IMR-90 (cell line): Measurements from ENCODE around the gene CES4A. TPM values are rescaled to one million over a fixed set of nuclear protein-coding genes. Genes with fewer than 3 reads are reported as not detected.

Experiments used
- ATAC-seq: fragments of 200-7000 bp; cut with Tn5 transposase; 2 replicates; pipeline ENCODE4 v1.9.1; 2020; ENCODE audit warnings: low read depth, mild to moderate bottlenecking, moderate library complexity
- BruUV-seq: library from RNA; stranded (reverse); fragments of 400-500 nt; replicated peaks from 2 replicates; lab custom pipeline; 2021; lab: Mats Ljungman, UMichigan
- CTCF ChIA-PET: fragments of 300-600 bp; formaldehyde crosslinking; extraction: SDS; loops from one replicate; lab custom pipeline; 2021; ENCODE audit warnings: antibody characterized with exemption; lab: Yijun Ruan, JAX
- POLR2A ChIA-PET: fragments of 300-600 bp; sonication (Branson Sonifier 250); formaldehyde crosslinking; loops from one replicate; lab custom pipeline; 2022; ENCODE audit warnings: antibody characterized with exemption; ENCODE audit not compliant: unreplicated experiment; lab: Charles Lee
- DNase-seq: peaks from one replicate; pipeline ENCODE4 v3.0.0; 2013
- H2AFZ ChIP-seq: replicated peaks from 2 replicates; pipeline ENCODE3; 2013; ENCODE audit warnings: low read length, mild to moderate bottlenecking; ENCODE audit not compliant: poor library complexity
- H2AK5ac ChIP-seq: 2 replicates; pipeline ENCODE4 v1.6.1; 2013; ENCODE audit warnings: low read depth, low read length, inconsistent platforms
- H2AK9ac ChIP-seq: replicated peaks from 2 replicates; pipeline ENCODE3; 2013; ENCODE audit warnings: mild to moderate bottlenecking, low read depth, low read length, moderate library complexity; ENCODE audit not compliant: poor library complexity
- H2BK120ac ChIP-seq: 2 replicates; pipeline ENCODE4 v1.6.1; 2013; ENCODE audit warnings: low read depth, low read length, inconsistent platforms
- H2BK15ac ChIP-seq: 3 replicates; pipeline ENCODE4 v1.6.1; 2013; ENCODE audit warnings: low read depth, low read length, inconsistent platforms
- H2BK20ac ChIP-seq: 2 replicates; pipeline ENCODE4 v1.6.1; 2013; ENCODE audit warnings: low read depth, mild to moderate bottlenecking, inconsistent platforms, low read length, moderate library complexity
- H2BK5ac ChIP-seq: 2 replicates; pipeline ENCODE4 v1.6.1; 2013; ENCODE audit warnings: mild to moderate bottlenecking, low read depth, low read length, inconsistent platforms; ENCODE audit not compliant: poor library complexity, severe bottlenecking
- H3K14ac ChIP-seq: replicated peaks from 2 replicates; pipeline ENCODE4 v1.6.1; 2013; ENCODE audit warnings: low read depth, low read length, inconsistent platforms
- H3K18ac ChIP-seq: 2 replicates; pipeline ENCODE4 v1.6.1; 2013; ENCODE audit warnings: low read depth, low read length, control low read depth
- H3K23ac ChIP-seq: 2 replicates; pipeline ENCODE4 v1.6.1; 2013; ENCODE audit warnings: low read depth, low read length, inconsistent platforms
- H3K27ac ChIP-seq: 2 replicates; pipeline ENCODE4 v1.5.1; 2013; ENCODE audit warnings: mild to moderate bottlenecking, control low read depth, low read length; ENCODE audit not compliant: insufficient read depth
- H3K27me3 ChIP-seq: 2 replicates; pipeline ENCODE4 v1.6.1; 2013; ENCODE audit warnings: low read length; ENCODE audit not compliant: control insufficient read depth, insufficient read depth
- H3K36me3 ChIP-seq: 2 replicates; pipeline ENCODE4 v1.6.1; 2013; ENCODE audit warnings: low read length, mixed read lengths; ENCODE audit not compliant: control insufficient read depth, insufficient read depth
- H3K4ac ChIP-seq: 2 replicates; pipeline ENCODE4 v1.6.1; 2013; ENCODE audit warnings: low read depth, low read length, inconsistent platforms
- H3K4me1 ChIP-seq: 2 replicates; pipeline ENCODE4 v1.6.1; 2013; ENCODE audit warnings: low read length, mixed read lengths; ENCODE audit not compliant: control insufficient read depth, insufficient read depth
- H3K4me2 ChIP-seq: 2 replicates; pipeline ENCODE4 v1.6.1; 2013; ENCODE audit warnings: low read depth, mild to moderate bottlenecking, control low read depth, low read length, moderate library complexity
- H3K4me3 ChIP-seq: 2 replicates; pipeline ENCODE4 v1.5.1; 2013; ENCODE audit warnings: low read depth, mild to moderate bottlenecking, control low read depth, low read length, moderate library complexity; ENCODE audit not compliant: insufficient read depth
- H3K56ac ChIP-seq: 2 replicates; pipeline ENCODE4 v1.6.1; 2013; ENCODE audit warnings: low read length, inconsistent platforms; ENCODE audit not compliant: insufficient read depth; ENCODE audit errors: extremely low read depth
- H3K79me1 ChIP-seq, 2 experiments: 2 replicates each; pipeline ENCODE4 v1.6.1; 2013; ENCODE audit warnings: low read length in 2 of 2, inconsistent platforms in 1 of 2, low read depth in 1 of 2
- H3K9ac ChIP-seq: 2 replicates; pipeline ENCODE4 v1.6.1; 2013; ENCODE audit warnings: low read depth, low read length, control low read depth
- H3K9me1 ChIP-seq: 2 replicates; pipeline ENCODE4 v1.6.1; 2013; ENCODE audit warnings: low read length, inconsistent platforms; ENCODE audit not compliant: insufficient read depth
- H3K9me3 ChIP-seq: 2 replicates; pipeline ENCODE4 v1.6.1; 2013; ENCODE audit warnings: low read length; ENCODE audit not compliant: control insufficient read depth, insufficient read depth
- H4K20me1 ChIP-seq: 2 replicates; pipeline ENCODE4 v1.6.1; 2013; ENCODE audit warnings: low read length, inconsistent platforms; ENCODE audit not compliant: insufficient read depth
- H4K5ac ChIP-seq: 2 replicates; pipeline ENCODE4 v1.6.1; 2013; ENCODE audit warnings: mild to moderate bottlenecking, low read depth, low read length, control low read depth
- H4K8ac ChIP-seq, 2 experiments: 2 replicates each; pipeline ENCODE4 v1.6.1; 2013; ENCODE audit warnings: low read depth in 2 of 2, low read length in 2 of 2, control low read depth in 1 of 2, inconsistent platforms in 1 of 2
- H4K91ac ChIP-seq: 2 replicates; pipeline ENCODE4 v1.6.1; 2013; ENCODE audit warnings: low read depth, low read length, inconsistent platforms; ENCODE audit not compliant: insufficient read depth
- BHLHE40 ChIP-seq: fragments of 150-350 bp; IDR thresholded peaks from 2 replicates; pipeline ENCODE4 v1.6.1; 2016; ENCODE audit warnings: mild to moderate bottlenecking, low read depth, low read length
- CEBPB ChIP-seq: IDR thresholded peaks from 2 replicates; pipeline ENCODE4 v1.6.1; 2012; ENCODE audit warnings: low read depth, low read length, improper control_type of control experiment
- CHD1 ChIP-seq: IDR thresholded peaks from 2 replicates; pipeline ENCODE4 v1.6.1; 2012; ENCODE audit warnings: low read depth, low read length, improper control_type of control experiment
- MAFK ChIP-seq: IDR thresholded peaks from 2 replicates; pipeline ENCODE4 v1.6.1; 2012; ENCODE audit warnings: low read depth, low read length, improper control_type of control experiment
- MAZ ChIP-seq: IDR thresholded peaks from 2 replicates; pipeline ENCODE4 v1.6.1; 2012; ENCODE audit warnings: low read depth, mild to moderate bottlenecking, low read length, improper control_type of control experiment, moderate library complexity, borderline replicate concordance
- MXI1 ChIP-seq: IDR thresholded peaks from 2 replicates; pipeline ENCODE4 v1.6.1; 2012; ENCODE audit warnings: low read depth, mild to moderate bottlenecking, low read length, moderate library complexity, borderline replicate concordance
- NFE2L2 ChIP-seq: fragments of 150-350 bp; IDR thresholded peaks from 2 replicates; pipeline ENCODE4 v1.6.1; 2016; ENCODE audit warnings: low read depth, mild to moderate bottlenecking, low read length
- POLR2A ChIP-seq: IDR thresholded peaks from 2 replicates; pipeline ENCODE4 v1.6.1; 2012; ENCODE audit warnings: mild to moderate bottlenecking, low read depth, low read length
- RAD21 ChIP-seq: IDR thresholded peaks from 2 replicates; pipeline ENCODE4 v1.6.1; 2012; ENCODE audit warnings: low read length, improper control_type of control experiment
- RCOR1 ChIP-seq: IDR thresholded peaks from 2 replicates; pipeline ENCODE4 v1.6.1; 2012; ENCODE audit warnings: mild to moderate bottlenecking, low read length, improper control_type of control experiment; ENCODE audit not compliant: insufficient replicate concordance
- RFX5 ChIP-seq: IDR thresholded peaks from 2 replicates; pipeline ENCODE4 v1.8.0; 2012; ENCODE audit warnings: low read depth, mild to moderate bottlenecking, low read length, moderate library complexity
- SMC3 ChIP-seq: fragments of 150-350 bp; IDR thresholded peaks from 2 replicates; pipeline ENCODE4 v1.6.1; 2016; ENCODE audit warnings: low read depth, mild to moderate bottlenecking, antibody characterized with exemption, low read length, moderate library complexity
- whole genome bisulfite sequencing, 2 experiments: methylation state at CpG; one replicate each; pipeline versions ENCODE4 v1.1.5 to v1.1.7; 2013; ENCODE audit warnings: missing lambda C conversion rate in 2 of 2; ENCODE audit not compliant: insufficient read length in 1 of 2; ENCODE audit errors: extremely low coverage in 2 of 2; 5-methylcytosine and 5-hydroxymethylcytosine counted together
- dilution Hi-C: fragments of 300-500 bp; cut with HindIII; formaldehyde crosslinking; loops from one replicate; pipeline ENCODE4 v1.14.3; 2018; ENCODE audit warnings: low sequenced_read_pairs; ENCODE audit not compliant: unreplicated experiment
- in situ Hi-C: fragments of 300-500 bp; cut with MboI; formaldehyde crosslinking; loops from 3 replicates; pipeline ENCODE4 v1.14.3; 2019; ENCODE audit warnings: low sequenced_read_pairs, inconsistent platforms, mixed read lengths
- intact Hi-C: fragments of 100-400 bp; cut with micrococcal nuclease; formaldehyde crosslinking; loops from 2 replicates; pipeline ENCODE4 v1.10.0; 2022
- polyA plus RNA-seq, 3 experiments: library from polyadenylated mRNA; depleted of rRNA; stranded (reverse); fragments of >200 nt; gene quantifications; 2 replicates each; pipeline ENCODE4 v1.2.3, GENCODE V29; 2012; ENCODE audit warnings: low replicate concordance in 1 of 3
- total RNA-seq: library from RNA; depleted of rRNA; stranded (reverse); fragments of >200 nt; gene quantifications from 2 replicates; pipeline ENCODE4 v1.2.3, GENCODE V29; 2012
- TF ChIP-seq, protein P1 (sequence below): fragments of 150-350 bp; IDR thresholded peaks from 2 replicates; pipeline ENCODE4 v1.6.1; 2017; ENCODE audit warnings: mild to moderate bottlenecking, antibody characterized with exemption, low read length, low read depth
- TF ChIP-seq, protein P2 (sequence below): conservative IDR thresholded peaks from 2 replicates; pipeline ENCODE4 v1.5.1; 2012; ENCODE audit warnings: mild to moderate bottlenecking, low read depth, low read length, improper control_type of control experiment
- TF ChIP-seq, protein P3 (sequence below): fragments of 150-350 bp; IDR thresholded peaks from 2 replicates; pipeline ENCODE4 v1.6.1; 2016; ENCODE audit warnings: low read depth, mild to moderate bottlenecking, low read length, moderate library complexity, borderline replicate concordance

The CES4A gene
- total and polyA plus RNA-seq, 2 of the 4 experiments (the other 2 are of a cell fraction), result 0.72 to 4.7 TPM

DNA sequence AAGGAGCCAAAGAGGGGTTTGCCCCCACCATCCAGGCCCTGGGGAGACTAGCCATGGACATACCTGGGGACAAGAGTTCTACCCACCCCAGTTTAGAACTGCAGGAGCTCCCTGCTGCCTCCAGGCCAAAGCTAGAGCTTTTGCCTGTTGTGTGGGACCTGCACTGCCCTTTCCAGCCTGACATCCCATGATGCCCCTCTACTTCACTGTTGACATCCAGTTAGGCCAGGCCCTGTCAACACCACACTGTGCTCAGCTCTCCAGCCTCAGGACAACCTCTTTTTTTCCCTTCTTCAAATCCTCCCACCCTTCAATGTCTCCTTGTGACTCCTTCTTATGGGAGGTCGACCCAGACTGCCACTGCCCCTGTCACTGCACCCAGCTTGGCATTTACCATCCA lies 20.8 kb downstream of the CES4A start:
- dilution Hi-C loops (no loop called here), intact Hi-C loops (no loop called here), in situ Hi-C loops (no loop called here)
- no peak overlapping the region for H2BK5ac ChIP-seq
- H2BK120ac ChIP-seq, result no peak overlapping the region
- no peaks in the 10 kb centered on the region for H3K79me1 ChIP-seq
- no peak overlapping the region; the same call in 1 of the 2 replicates for H3K23ac ChIP-seq
- H2AFZ ChIP-seq, result peak overlapping the region; percentile 26
- ChIA-PET POLR2A (no interaction called here), CTCF (interaction anchor here (0.6 kb wide), 1 partner anchor 391 kb away, joined by 3 read pairs; no protein-coding TSS in a partner anchor)
- H2AK5ac ChIP-seq, result 0 out of 2 replicates have a peak overlapping the region, but pooled peaks have one; percentile 37
- ATAC-seq (no peak), DNase-seq (no peak)
- H3K4ac ChIP-seq, result no peak overlapping the region
- H3K36me3 ChIP-seq, result no peaks in the 10 kb centered on the region
- no TSS peak for BruUV-seq
- no peak overlapping the region for H4K5ac ChIP-seq
- H4K8ac ChIP-seq, result no peak overlapping the region
- peak overlapping the region; percentile 57 for H2AK9ac ChIP-seq
- H3K14ac ChIP-seq, result no peak overlapping the region
- no peak overlapping the region for H3K56ac ChIP-seq
- no peak overlapping the region for H3K9ac ChIP-seq
- no peak overlapping the region for H2BK15ac ChIP-seq
- H2BK20ac ChIP-seq, result no peak overlapping the region
- peaks cover 11% of the 10 kb centered on the region for H3K27me3 ChIP-seq
- H3K4me3 ChIP-seq, result no peak overlapping the region
- no peak overlapping the region for H3K4me2 ChIP-seq
- TF ChIP-seq, protein P1, sequence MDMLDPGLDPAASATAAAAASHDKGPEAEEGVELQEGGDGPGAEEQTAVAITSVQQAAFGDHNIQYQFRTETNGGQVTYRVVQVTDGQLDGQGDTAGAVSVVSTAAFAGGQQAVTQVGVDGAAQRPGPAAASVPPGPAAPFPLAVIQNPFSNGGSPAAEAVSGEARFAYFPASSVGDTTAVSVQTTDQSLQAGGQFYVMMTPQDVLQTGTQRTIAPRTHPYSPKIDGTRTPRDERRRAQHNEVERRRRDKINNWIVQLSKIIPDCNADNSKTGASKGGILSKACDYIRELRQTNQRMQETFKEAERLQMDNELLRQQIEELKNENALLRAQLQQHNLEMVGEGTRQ, result no peak
- no peak for TF ChIP-seq MAFK
- TF ChIP-seq RCOR1, result no peak
- TF ChIP-seq CHD1, result no peak
- TF ChIP-seq CEBPB, result no peak
- no peak for TF ChIP-seq POLR2A
- TF ChIP-seq, protein P2, sequence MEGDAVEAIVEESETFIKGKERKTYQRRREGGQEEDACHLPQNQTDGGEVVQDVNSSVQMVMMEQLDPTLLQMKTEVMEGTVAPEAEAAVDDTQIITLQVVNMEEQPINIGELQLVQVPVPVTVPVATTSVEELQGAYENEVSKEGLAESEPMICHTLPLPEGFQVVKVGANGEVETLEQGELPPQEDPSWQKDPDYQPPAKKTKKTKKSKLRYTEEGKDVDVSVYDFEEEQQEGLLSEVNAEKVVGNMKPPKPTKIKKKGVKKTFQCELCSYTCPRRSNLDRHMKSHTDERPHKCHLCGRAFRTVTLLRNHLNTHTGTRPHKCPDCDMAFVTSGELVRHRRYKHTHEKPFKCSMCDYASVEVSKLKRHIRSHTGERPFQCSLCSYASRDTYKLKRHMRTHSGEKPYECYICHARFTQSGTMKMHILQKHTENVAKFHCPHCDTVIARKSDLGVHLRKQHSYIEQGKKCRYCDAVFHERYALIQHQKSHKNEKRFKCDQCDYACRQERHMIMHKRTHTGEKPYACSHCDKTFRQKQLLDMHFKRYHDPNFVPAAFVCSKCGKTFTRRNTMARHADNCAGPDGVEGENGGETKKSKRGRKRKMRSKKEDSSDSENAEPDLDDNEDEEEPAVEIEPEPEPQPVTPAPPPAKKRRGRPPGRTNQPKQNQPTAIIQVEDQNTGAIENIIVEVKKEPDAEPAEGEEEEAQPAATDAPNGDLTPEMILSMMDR, result no peak
- no peak for TF ChIP-seq MXI1
- TF ChIP-seq RFX5, result no peak
- no peak for TF ChIP-seq SMC3
- TF ChIP-seq, protein P3, sequence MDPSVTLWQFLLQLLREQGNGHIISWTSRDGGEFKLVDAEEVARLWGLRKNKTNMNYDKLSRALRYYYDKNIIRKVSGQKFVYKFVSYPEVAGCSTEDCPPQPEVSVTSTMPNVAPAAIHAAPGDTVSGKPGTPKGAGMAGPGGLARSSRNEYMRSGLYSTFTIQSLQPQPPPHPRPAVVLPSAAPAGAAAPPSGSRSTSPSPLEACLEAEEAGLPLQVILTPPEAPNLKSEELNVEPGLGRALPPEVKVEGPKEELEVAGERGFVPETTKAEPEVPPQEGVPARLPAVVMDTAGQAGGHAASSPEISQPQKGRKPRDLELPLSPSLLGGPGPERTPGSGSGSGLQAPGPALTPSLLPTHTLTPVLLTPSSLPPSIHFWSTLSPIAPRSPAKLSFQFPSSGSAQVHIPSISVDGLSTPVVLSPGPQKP, result no peak
- TF ChIP-seq NFE2L2, result no peak
- TF ChIP-seq MAZ, result no peak
- TF ChIP-seq RAD21, result no peak
- no peak for TF ChIP-seq BHLHE40
- no CpG with 5 or more reads among the region's 1 CpG for WGBS, 2 experiments
- H3K9me1 ChIP-seq, result no peaks in the 10 kb centered on the region
- peaks cover 2% of the 10 kb centered on the region for H3K4me1 ChIP-seq
- no peak overlapping the region for H3K18ac ChIP-seq
- H4K20me1 ChIP-seq, result no peaks in the 10 kb centered on the region
- no peak overlapping the region for H3K27ac ChIP-seq
- H3K9me3 ChIP-seq, result no peaks in the 10 kb centered on the region
- H4K91ac ChIP-seq, result no peak overlapping the region
